Fibroblast of lung (primary cell): ENCODE measurements around the gene TMEM42. TPM values are rescaled to one million over a fixed set of nuclear protein-coding genes. Genes with fewer than 3 reads are reported as not detected.
"Not testable (repeated sequence)": the region's sequence is repeated elsewhere in the genome, so short reads cannot be mapped to it uniquely, and the experiment has no call there.

Source experiments
- DNase-seq, 2 donors: peaks; one replicate each; pipeline versions ENCODE4 v3.0.0 to v3.0.0-alpha.2; 2010; ENCODE audit warnings: low read depth in 2 of 2
- H2AFZ ChIP-seq: 2 replicates; pipeline ENCODE4 v1.5.1; 2012; ENCODE audit warnings: low read length, control low read depth, inconsistent platforms
- H3K27ac ChIP-seq: 2 replicates; pipeline ENCODE4 v1.5.1; 2011; ENCODE audit warnings: low read length, control low read depth; ENCODE audit not compliant: insufficient read depth
- H3K27me3 ChIP-seq: 2 replicates; pipeline ENCODE4 v1.5.1; 2011; ENCODE audit warnings: mild to moderate bottlenecking, low read length; ENCODE audit not compliant: control insufficient read depth, insufficient read depth
- H3K36me3 ChIP-seq: 2 replicates; pipeline ENCODE4 v1.5.1; 2011; ENCODE audit warnings: low read length; ENCODE audit not compliant: control insufficient read depth, insufficient read depth
- H3K4me1 ChIP-seq: 2 replicates; pipeline ENCODE4 v1.5.1; 2011; ENCODE audit warnings: low read length; ENCODE audit not compliant: control insufficient read depth, insufficient read depth; ENCODE audit errors: extremely low read depth
- H3K4me2 ChIP-seq: 2 replicates; pipeline ENCODE4 v1.5.1; 2011; ENCODE audit warnings: low read length, control low read depth; ENCODE audit not compliant: insufficient read depth; ENCODE audit errors: extremely low read depth
- H3K4me3 ChIP-seq, 4 experiments: fragments of 200-600 bp in 1 of 4; sonication (generic) in 1 of 4; replicated peaks in 1 of 4; 2 replicates each; pipeline ENCODE4 v1.5.1; 2011 to 2016; ENCODE audit warnings: low read length in 4 of 4, low read depth in 3 of 4, mild to moderate bottlenecking in 3 of 4, control low read depth in 2 of 4, inconsistent platforms in 1 of 4, mixed read lengths in 1 of 4; ENCODE audit not compliant: insufficient read depth in 1 of 4; ENCODE audit errors: control extremely low read depth in 1 of 4
- H3K79me2 ChIP-seq: 2 replicates; pipeline ENCODE4 v1.5.1; 2012; ENCODE audit warnings: mild to moderate bottlenecking, low read length, inconsistent platforms; ENCODE audit not compliant: control insufficient read depth, insufficient read depth
- H3K9ac ChIP-seq: 2 replicates; pipeline ENCODE4 v1.5.1; 2011; ENCODE audit warnings: mild to moderate bottlenecking, low read length, control low read depth; ENCODE audit not compliant: insufficient read depth
- H3K9me3 ChIP-seq: 2 replicates; pipeline ENCODE4 v1.5.1; 2012; ENCODE audit warnings: low read depth, low read length; ENCODE audit not compliant: control insufficient read depth, insufficient read depth
- H4K20me1 ChIP-seq: 2 replicates; pipeline ENCODE4 v1.5.1; 2011; ENCODE audit warnings: low read length; ENCODE audit not compliant: control insufficient read depth, insufficient read depth; ENCODE audit errors: extremely low read depth
- CTCF ChIP-seq, 2 donors: IDR thresholded peaks in 1 of 2; conservative IDR thresholded peaks in 1 of 2; 1 replicate in 1 of 2; 2 replicates in 1 of 2; pipeline ENCODE4 v1.5.1; 2011 to 2012; ENCODE audit warnings: low read length in 2 of 2, control low read depth in 1 of 2, inconsistent platforms in 1 of 2, low read depth in 1 of 2, mild to moderate bottlenecking in 1 of 2
- EZH2 ChIP-seq: IDR thresholded peaks from 2 replicates; pipeline ENCODE4 v1.5.1; 2012; ENCODE audit warnings: low read length, control low read depth, mild to moderate bottlenecking; ENCODE audit errors: missing control alignments
- polyA plus RNA-seq, 2 donors: library from polyadenylated mRNA; depleted of rRNA in 1 of 2; stranded (reverse) in 1 of 2; unstranded in 1 of 2; fragments of >200 nt; gene quantifications; 2 replicates each; pipeline ENCODE4 v1.2.1, GENCODE V29; 2011 to 2012; ENCODE audit warnings: missing spikeins in 1 of 2
- total RNA-seq: library from RNA; depleted of rRNA; stranded (reverse); fragments of >200 nt; gene quantifications from 2 replicates; pipeline ENCODE4 v1.2.1, GENCODE V29; 2014

The TMEM42 gene
- total and polyA plus RNA-seq, 2 donors (not counting 1 experiment from before 2014, with no cell fraction given) = 23.4 to 25.3 TPM

GRCh38 chr3:44848634-44849033, 13.1 kb upstream of the TMEM42 start:
- Histone ChIP-seq H3K79me2 (no peaks in the 10 kb centered on the region), H4K20me1 (no peaks in the 10 kb centered on the region), H3K4me1 (no peaks in the 10 kb centered on the region), H3K4me3 (no peak overlapping the region), H3K27me3 (no peaks in the 10 kb centered on the region), H3K36me3 (no peaks in the 10 kb centered on the region), H2AFZ (no peak overlapping the region), H3K4me2 (no peak overlapping the region), H3K9me3 (no peaks in the 10 kb centered on the region), H3K27ac (no peak overlapping the region), H3K9ac (no peak overlapping the region)
- no peak for DNase-seq
- TF ChIP-seq EZH2 = no peak
- no peak for TF ChIP-seq CTCF (conservative IDR thresholded peaks at IDR 0.05 in 1 of 2, IDR thresholded peaks at IDR 0.05 in 1 of 2; ENCODE audit: low read depth in 1 of 2, low read length in 2 of 2)

- H4K20me1 ChIP-seq, H3K9me3 ChIP-seq, H3K36me3 ChIP-seq, H3K79me2 ChIP-seq, H3K27ac ChIP-seq, DNase-seq, H3K9ac ChIP-seq, H3K4me1 ChIP-seq, H3K4me2 ChIP-seq, H3K27me3 ChIP-seq, H2AFZ ChIP-seq, H3K4me3 ChIP-seq: not testable (repeated sequence)
Observed at GRCh38 chr3:44856663-44857062, 5.0 kb upstream of the TMEM42 start.

- no peaks in the 10 kb centered on the region for H3K4me1 ChIP-seq
- no peak overlapping the region for H3K4me3 ChIP-seq
Observed at GRCh38 chr3:44860117-44860516, 1.6 kb upstream of the TMEM42 start.

More at GRCh38 chr3:44860117-44860516, 1.6 kb upstream of the TMEM42 start:
- Histone ChIP-seq H3K9me3 (no peaks in the 10 kb centered on the region), H2AFZ (no peak overlapping the region), H3K4me2 (no peak overlapping the region), H3K9ac (no peak overlapping the region), H3K27me3 (no peaks in the 10 kb centered on the region), H4K20me1 (no peaks in the 10 kb centered on the region), H3K36me3 (no peaks in the 10 kb centered on the region), H3K79me2 (peaks cover 2% of the 10 kb centered on the region), H3K27ac (no peak overlapping the region)
- DNase-seq = no peak
- no peak for TF ChIP-seq EZH2
- TF ChIP-seq CTCF (conservative IDR thresholded peaks at IDR 0.05 in 1 of 2, IDR thresholded peaks at IDR 0.05 in 1 of 2; ENCODE audit: low read depth in 1 of 2, low read length in 2 of 2) = no peak
